Left renal pelvis (tissue), 4 donors: Measurements from ENCODE around the gene DDX1. TPM values are rescaled to one million over a fixed set of nuclear protein-coding genes. Genes with fewer than 3 reads are reported as not detected.
"Not testable (repeated sequence)": the region's sequence is repeated elsewhere in the genome, so short reads cannot be mapped to it uniquely, and the experiment has no call there.

Experiments used
- DNase-seq, 4 donors: peaks; one replicate each; pipeline ENCODE4 v3.0.0-alpha.2; 2013; ENCODE audit warnings: low read depth in 4 of 4, low spot score in 3 of 4
- polyA plus RNA-seq, 4 donors: library from polyadenylated mRNA; unstranded; fragments of 120-200 nt; gene quantifications; one replicate each; pipeline ENCODE4 v1.2.1, GENCODE V29; 2013; ENCODE audit not compliant: insufficient read length in 4 of 4

DDX1 gene
- polyA plus RNA-seq, 4 donors = 128 to 199 (median 177) TPM

- DNase-seq = no peak
Measured at GRCh38 chr2:15671842-15672815, 80.5 kb downstream of the DDX1 start.

- no peak for DNase-seq
Measured at GRCh38 chr2:15672961-15673918, 81.6 kb downstream of the DDX1 start.

GRCh38 chr2:15673919-15674636 is 82.4 kb downstream of the DDX1 start:
- DNase-seq = no peak

- DNase-seq = no peak
Measured at GRCh38 chr2:15674637-15675455, 83.2 kb downstream of the DDX1 start.

- DNase-seq = no peak
Measured at GRCh38 chr2:15675456-15676195, 84.0 kb downstream of the DDX1 start.

GRCh38 chr2:15677141-15677843 is 85.6 kb downstream of the DDX1 start:
- DNase-seq = no peak

- DNase-seq = no peak
Measured at GRCh38 chr2:15678346-15678745, 86.7 kb downstream of the DDX1 start.

- DNase-seq = no peak
Measured at GRCh38 chr2:15678909-15679308, 87.2 kb downstream of the DDX1 start.

- no peak for DNase-seq
Measured at GRCh38 chr2:15679386-15679924, 87.8 kb downstream of the DDX1 start.

- DNase-seq = not testable (repeated sequence)
Measured at GRCh38 chr2:15680132-15680531, 88.5 kb downstream of the DDX1 start.

Other genes starting within 250 kb of the DDX1 start
- 10 to 100 TPM; 52.2 to 64.1 (median 61.2) TPM for gene NBAS, start 30.5 kb upstream of the DDX1 start, polyA plus RNA-seq